SKM-1 treated with dmso at 0.1 percent for 144 hours (cell line): ENCODE data around the gene B4GALT3.
A peak's percentile ranks its signal among the peaks of the same experiment; 100 is the strongest.

Source experiments
- DNase-seq: peaks from one replicate; lab custom pipeline; 2025; ENCODE audit not compliant: unreplicated experiment; lab: John Stamatoyannopoulos, UW

B4GALT3 gene

DNA sequence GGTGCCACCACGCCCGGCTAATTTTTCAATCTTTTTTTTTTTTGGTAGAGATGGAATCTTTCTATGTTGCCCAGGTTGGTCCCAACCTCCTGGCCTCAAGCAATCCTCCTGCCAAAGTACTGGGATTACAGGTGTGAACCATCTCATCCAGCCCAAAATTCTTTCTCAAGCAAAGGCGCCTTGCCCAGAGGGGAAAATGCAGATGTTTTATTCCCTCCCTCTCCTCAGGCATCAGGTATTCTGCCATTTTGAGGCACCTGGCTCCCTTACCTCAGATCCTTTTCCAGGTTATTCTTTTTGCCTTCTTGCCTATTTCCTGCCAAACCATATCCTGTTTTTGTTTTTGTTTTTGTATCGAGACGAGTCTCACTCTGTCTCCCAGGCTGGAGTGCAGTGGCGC lies 11.1 kb upstream of the B4GALT3 start:
- DNase-seq: no peak

DNA sequence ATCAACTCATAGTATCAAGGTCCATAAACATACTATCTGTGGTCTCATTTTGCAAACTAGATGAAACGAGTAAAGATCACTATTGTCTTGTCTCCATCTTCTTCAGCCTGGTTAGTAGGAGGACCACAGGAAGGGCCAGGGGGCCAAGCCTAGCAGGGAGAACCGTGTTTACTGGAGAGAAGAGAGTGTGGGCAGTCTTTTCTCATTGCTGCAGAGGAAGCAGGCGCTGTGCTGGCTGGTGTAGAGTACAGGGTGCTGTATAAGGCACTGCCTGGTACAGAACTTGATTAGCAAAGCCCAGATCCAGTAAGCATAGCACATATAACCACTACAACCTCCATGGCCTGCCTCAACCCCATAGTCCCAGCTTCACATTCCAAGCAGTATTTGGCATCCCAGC lies 10.0 kb upstream of the B4GALT3 start:
- DNase-seq: no peak

DNA sequence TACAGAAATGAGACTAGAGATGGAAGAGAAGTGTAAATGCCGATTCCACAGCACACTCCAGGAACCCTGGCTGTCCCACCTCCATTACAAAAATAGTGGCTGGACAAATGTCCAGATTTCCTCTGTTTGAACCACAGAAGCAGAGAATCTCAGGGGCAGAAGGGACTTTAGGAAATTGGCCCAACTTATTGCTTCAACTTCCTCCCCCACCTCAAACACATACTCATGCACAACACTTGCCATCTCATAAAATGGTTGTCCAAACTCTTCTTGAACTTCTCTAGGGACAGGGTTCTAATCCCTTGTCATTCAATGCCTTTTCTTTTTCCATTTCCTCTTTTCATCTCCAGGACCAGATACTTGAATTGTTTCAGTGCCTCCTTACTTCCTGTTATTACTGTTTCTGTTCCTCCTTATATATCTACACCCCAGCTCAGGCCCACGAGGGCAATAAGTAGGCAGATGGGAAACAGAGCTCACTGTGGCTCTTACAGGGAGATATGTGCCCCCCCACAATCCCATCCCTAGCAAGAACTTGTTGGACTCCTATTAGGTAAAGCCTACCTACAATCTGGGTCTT lies 8.5 kb upstream of the B4GALT3 start:
- peak; percentile 100 for DNase-seq

DNA sequence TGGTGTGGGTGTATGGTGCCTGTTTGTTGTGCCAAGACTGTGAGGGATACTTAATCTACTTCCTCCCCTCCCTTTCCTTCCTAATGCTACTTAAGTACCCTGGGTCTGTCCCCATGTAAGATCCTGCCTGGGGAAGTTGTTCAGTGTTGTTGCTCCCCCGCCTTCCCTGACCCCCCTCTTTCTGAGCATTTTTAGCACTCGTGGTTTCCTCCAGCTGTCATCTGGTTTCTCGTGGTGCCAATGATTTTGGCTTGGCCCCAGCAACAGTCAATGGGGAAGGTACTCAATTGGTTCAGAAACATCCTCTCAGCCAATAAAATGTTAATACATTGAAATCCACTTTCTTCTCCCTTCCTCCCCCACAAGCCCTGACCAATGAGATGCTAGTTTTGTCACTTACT lies 8.0 kb upstream of the B4GALT3 start:
- DNase-seq: peak; percentile 99

DNA sequence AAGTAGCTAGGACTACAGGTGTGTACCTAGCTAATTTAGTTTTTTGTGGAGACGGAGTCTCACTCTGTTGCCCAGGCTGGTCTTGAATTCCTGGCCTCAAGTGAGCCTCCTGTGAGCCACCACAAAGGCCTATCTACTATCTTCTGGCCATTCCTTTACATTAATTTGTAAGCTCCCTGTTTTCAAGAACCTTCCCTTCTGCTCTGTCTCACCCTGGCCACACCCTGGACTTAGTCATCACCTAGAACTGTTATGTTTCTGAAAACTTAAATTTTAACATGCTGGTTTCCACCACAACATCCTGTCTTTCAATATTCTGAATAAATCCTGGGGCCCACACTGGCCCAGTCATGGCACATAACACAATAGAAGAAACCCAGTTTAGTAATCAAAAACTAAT lies 4.9 kb upstream of the B4GALT3 start:
- DNase-seq: peak; percentile 33

DNA sequence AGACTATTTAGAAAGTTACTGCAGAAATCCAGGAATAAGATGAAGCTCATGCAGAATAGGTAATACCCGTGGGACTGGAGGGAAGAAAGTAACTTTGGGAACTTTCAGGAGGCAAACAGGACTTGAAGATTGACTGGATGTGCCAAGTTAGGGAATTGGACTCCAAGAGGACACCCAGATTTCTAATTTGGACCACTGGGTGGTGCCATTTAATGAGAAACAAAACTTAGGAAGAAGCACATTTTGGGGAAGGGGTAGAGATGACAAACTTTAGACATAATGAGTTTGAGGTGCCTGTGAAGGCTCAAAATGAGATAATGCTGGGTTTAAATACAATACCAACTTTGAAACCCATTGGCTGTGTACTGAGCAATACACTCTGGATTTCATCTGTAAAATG lies 3.3 kb upstream of the B4GALT3 start:
- peak; percentile 14 for DNase-seq

DNA sequence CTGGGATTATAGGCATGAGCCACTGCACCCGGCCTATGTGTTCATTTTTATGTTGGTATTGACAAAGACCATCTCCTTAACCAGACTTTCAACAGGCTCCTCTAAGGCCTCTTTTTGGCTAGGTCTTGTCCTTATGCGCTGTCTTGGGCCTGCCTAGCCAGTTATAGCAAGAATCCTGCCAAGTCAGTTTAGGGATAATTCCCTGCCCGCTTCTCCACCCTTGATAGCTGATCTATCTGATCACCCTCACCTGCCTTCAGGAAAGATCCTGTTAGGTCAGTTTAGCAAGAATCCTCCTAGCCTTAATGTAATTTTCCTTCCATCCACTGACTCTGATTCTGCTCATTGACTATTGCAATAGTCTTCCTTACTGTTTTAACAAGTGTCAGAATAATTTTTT lies 2.4 kb upstream of the B4GALT3 start:
- no peak for DNase-seq

DNA sequence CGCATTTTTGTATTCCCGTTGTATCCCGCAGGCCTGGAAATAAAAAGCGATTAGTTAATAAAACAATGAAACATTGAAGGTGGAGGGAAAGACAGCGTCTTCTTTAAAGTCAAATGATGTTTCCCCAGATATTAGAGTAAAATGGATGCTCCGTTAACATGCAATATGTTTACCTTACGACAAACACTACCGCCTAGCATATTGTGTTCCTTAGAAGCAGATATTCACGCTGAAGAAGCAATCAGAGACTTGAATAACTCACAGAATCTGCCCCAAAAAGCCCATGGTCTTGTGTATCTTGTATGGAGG lies 583 bp upstream of the B4GALT3 start:
- no peak for DNase-seq

DNA sequence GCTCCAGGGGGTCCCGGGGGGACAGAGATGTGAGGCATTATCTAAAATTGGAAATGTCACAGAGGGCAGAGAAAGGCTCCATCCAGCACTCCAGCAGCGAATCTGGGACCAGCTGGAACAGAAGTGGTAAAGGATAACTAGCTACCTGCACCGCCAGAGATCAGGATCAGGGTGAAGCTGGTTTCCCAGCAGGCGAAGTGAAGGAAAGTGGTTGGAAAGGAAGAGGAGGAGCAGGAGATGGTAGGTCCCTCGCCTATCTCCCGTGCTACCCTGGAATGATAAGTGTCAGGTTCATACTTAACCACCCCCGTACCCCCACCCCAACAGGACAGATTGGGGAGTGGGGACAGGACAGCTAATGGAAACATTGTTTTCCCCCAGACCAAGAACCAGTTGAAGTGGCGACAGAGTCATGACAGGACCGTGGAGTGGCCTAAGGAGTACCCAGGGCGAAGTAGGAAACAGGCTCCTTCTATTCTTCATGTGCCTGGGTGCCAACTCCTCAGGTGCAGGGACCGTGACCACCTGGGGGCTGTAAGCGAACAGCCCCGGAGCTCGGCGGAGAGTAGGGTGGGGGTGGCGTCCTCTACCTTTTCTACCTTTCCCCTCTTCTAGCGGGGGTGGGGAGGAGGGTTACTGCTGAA lies 717 bp downstream of the B4GALT3 start:
- DNase-seq: no peak

DNA sequence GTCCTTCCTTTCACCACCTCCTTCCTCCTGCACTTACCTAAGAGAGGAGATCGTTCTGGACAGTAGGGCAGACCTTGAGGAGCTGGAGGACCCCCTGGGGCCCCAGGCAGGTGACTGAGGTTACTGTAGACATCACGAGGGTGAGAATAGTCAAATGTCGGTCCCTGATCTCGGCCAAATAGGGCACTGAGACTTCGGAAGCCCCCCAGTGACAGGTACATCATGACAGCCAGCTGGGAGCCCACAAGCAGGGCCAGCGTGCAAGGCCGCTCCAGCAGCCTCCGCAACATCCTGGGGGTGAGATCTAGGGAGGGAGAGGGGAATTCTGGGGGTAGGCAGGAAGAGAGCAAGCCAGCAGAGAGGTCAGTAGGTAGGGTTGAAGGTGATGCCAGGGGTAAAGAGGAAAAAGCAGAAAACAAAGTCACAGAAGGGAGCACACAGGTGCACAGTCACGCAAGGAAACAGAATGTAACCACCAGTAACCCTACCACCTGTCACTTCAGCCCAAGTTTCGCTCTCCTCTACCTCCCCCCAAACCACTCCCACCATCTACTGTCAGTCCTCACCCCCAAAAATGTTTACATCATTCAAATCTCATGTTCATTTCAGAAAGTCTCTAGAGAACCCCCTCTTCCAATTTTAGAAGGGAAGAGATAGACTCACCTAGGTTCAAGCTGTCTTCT lies 1.4 kb downstream of the B4GALT3 start:
- DNase-seq: no peak

DNA sequence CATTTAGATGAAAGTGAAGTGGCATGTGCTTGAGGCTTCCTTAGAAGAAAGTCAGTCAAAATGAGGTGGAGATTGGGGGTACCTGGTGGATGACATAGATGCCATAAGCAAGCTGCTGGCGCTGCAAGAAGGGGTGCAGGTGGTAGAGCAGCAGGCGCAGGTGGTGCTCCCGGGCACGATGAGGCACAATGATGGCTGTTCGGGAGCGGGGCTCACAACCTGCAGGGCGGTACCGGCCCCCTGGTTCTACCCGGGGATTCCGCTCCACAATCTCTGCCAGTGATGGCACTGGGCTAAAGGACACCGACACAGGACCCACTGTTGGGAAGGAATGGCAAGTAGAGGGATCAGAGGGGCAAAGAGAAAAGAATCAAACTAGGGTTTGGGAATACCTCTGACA lies 2.4 kb downstream of the B4GALT3 start:
- no peak for DNase-seq

DNA sequence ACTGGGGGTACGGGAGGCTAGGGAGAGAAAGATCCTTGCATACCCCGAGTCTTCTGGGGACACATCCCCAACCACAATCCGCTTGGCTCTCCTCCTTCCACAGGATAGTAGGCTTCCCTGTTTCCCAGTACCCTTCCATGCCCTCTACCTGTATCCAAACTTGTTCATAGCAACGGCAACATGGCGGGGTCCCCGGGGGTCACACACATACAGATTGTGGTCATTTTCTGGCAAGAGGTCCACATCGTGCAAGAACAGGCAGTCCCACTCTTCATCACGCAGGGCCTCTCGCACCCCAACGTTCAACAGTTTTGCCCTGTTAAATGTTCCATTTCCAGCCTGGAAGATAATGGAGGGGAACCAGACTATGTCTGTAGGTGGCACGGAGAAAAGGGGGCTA lies 3.6 kb downstream of the B4GALT3 start:
- no peak for DNase-seq

DNA sequence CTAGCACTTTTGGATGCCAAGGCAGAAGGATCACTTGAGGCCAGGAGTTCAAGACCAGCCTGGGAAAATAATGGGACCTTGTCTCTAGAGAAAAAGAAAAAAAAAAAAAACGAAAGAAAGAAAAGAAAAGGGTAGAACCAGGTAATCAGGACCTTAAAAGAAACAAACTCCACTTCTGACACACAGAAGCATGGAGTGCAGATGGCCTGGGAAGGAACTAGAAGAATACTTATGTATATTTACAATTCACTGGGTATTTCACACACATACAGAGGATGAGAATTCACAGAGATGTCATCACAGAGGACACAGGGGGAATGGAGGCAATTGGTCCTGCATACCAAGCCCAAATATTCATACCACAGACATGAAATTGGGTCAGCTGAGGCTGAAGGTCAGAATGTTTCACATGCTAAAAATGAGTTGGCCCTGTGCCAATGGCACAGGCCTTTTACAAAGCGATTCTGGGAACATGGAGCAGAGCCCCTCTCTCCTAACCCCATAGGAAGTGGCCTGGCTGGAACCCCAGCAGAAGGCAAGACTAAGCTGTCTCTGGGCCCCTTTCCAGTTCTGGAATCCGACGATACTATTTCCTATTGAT lies 4.4 kb downstream of the B4GALT3 start:
- DNase-seq: no peak

DNA sequence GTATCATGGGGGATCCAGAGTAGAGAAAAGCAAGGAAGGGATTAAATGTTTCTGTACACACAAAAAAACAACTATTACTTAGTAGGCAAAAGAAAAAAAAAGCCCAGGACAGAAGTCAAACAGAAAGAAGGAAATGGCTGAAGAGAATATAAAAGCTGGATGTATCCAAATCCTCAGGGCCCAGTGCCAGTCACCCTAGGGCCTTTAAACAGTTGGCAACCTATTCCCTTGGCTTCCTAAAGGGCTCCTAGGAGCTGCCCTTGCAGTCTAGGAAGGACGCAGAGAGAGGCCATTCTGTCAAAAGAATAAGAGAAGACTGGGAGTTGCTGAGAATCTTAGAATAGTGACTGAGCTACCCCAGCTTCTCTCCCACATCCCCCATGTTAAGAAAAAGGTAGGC lies 5.0 kb downstream of the B4GALT3 start:
- DNase-seq: no peak

DNA sequence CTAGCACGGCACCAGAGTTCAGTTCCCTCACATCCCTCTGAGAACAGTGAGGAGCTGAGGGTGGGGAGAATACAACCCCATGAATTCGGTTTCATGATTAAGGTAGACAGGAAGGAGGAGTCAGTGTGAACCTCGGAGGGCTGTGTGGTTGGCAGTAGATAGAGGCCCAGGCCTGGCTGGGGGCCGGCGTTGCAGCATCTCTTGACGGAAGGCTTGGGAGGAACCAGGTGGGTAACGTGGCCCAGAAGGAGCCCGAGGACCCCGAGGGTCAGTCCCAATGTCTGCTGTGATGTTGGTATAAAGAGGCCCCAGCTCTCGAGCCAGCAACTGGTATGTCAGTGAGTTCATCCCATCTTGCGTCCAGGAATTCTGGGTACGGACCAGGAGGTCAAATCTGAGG lies 5.6 kb downstream of the B4GALT3 start:
- no peak for DNase-seq

DNA sequence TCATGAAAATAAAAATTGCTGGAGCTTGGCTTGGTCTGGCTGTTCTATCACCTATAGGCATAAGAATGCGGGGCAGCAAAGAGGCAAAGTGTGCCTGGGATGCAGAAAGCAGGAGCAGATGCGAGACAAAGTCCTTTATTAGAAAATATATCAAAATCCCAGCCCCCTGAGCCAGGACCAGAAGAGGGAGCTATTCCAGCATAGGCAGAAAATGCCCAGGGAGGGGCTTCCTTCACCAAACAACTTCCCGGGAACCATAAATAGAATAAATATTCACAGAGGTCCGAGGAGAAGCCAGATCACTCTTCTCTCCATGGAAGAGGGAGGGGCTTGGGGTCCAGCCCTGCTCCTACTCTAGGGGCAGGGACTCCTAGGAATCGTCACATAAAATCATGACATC lies 6.1 kb downstream of the B4GALT3 start:
- DNase-seq: no peak

DNA sequence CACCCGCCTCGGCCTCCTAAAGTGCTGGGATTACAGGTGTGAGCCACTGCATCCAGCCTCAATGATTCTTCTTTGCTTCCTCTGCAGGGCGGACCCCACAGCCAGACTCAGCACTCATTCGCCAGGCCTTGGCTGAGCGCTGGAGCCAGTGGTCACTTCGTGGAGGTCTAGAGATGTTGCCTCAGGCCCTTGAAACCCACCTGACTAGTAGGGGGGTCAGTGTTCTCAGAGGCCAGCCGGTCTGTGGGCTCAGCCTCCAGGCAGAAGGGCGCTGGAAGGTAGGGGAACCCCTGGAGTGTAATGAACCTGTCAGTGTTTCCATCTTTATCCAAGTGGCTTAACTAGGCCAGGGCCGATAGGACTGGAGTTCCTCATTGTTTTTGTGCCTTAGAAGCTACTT lies 8.4 kb downstream of the B4GALT3 start:
- no peak for DNase-seq

DNA sequence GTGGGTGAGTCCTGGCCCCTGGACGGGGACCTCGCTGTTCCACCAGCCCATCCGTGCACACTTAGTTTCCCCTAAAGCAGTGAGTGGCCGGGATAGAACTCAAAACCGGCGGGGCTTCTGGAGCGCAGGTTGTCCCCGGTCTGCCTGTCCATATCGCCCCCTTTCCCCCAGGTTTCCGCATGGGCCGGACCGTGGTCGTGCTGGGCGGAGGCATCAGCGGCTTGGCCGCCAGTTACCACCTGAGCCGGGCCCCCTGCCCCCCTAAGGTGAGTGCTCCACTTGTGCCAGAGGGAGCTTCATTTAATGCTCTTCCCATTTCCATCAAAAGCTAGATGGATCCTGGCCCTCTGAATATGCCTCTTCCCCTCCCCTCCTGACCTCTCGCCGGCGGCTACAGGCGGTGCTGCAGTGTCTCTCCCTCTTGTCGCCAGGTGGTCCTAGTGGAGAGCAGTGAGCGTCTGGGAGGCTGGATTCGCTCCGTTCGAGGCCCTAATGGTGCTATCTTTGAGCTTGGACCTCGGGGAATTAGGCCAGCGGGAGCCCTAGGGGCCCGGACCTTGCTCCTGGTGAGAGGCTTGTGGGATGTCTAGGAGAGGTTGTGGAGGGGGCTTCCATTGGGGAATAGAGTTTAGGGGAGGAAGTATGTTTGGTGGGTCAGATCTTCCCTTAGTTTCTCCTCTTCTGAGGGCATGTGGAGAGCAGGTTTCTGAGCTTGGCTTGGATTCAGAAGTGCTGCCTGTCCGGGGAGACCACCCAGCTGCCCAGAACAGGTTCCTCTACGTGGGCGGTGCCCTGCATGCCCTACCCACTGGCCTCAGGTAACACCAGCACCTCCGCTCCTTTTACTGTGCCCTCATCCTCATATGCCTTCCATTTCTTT lies 10.4 kb downstream of the B4GALT3 start:
- DNase-seq: no peak

DNA sequence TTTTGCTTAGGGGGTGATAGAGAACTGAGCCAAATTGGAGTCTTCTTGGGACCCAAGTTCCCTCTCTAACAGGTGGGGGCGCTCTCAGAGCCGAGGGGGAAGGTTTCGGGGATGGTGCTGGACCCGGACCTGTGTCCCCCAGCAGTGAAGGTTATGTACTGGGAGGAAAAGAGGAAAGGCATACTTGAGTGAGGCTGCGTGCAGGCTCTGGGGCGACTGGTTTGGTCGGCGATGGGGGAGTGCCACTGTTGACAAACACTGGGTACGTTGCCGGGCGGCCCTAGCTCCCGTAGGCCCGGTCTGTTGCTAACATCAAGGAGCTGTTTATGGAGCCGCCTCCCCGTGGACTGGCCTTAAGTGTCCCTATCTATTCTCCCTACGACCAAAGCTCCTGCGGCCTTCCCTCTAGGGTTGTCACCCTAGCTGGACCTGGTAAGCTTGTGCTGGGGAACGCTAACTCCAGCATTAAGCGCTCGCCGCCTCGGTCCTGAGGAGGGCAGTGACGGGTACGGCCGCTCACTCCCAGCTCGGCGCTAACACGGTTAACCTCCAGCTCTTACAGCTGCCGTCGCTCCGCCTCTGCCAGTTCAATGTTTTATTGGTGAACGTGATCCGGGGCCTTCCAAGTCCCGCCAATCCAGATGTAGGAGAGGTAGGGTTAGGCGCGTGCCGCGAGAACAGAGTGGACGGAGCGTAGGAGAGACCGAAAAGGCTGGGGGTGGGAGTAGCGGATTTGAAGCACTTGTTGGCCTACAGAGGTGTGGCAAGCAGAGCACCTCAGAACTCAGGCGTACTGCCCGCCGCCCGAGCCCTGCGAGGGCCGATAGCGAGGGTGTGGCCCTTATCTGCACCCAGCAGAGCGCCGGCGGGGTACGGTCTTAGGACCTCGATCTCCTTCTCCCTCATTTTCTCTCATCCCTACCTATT lies 11.3 kb downstream of the B4GALT3 start, which contains the start of gene PPOX:
PPOX (plus strand) TSS at position 685 of the 927 bp plus-strand sequence. CDS start 422 bp downstream, outside the sequence.
- peak; percentile 100 for DNase-seq

DNA sequence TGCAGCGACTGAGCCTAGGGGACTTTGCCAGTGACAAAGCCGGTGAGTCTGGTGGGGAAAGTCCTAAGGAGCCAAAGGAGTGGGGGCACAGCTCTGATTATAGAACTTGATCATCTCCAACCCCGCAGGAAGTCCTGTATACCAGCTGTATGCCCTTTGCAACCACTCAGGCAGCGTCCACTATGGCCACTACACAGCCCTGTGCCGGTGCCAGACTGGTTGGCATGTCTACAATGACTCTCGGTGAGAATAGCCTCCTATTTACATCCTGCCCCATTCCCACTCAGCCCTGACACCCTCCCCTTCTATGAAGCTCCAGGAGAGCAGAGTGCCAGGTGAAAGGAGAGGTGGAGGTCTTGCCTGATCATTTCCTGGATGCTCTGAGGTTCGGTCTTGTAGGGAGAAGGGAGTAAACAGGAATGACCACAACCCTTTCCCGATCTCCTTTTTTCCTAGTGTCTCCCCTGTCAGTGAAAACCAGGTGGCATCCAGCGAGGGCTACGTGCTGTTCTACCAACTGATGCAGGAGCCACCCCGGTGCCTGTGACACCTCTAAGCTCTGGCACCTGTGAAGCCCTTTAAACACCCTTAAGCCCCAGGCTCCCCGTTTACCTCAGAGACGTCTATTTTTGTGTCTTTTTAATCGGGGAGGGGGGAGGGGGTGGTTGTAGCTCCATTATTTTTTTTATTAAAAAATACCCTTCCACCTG lies 12.3 kb downstream of the B4GALT3 start:
- DNase-seq: no peak
